GM21447 (cell line): ENCODE data around the gene C17orf114.
A peak's percentile ranks its signal among the peaks of the same experiment; 100 is the strongest.

Experiments
- ATAC-seq: cut with Tn5 transposase; IDR thresholded peaks from one replicate; pipeline ENCODE4 v1.9.1; 2021; ENCODE audit not compliant: unreplicated experiment

Gene C17orf114

GRCh38 chr17:4802228-4802627 lies at the start of gene C17orf114:
Gene C17orf114 (minus strand): TSS chr17:4802328.
- no peak for ATAC-seq

- ATAC-seq = no peak
Measured at GRCh38 chr17:4851084-4851483, 49.0 kb upstream of the C17orf114 start.

- ATAC-seq = no peak
Measured at GRCh38 chr17:4850246-4850645, 48.1 kb upstream of the C17orf114 start.

GRCh38 chr17:4849011-4849536 lies 46.9 kb upstream of the C17orf114 start:
- no peak for ATAC-seq

- no peak for ATAC-seq
Measured at GRCh38 chr17:4846635-4847390, 44.7 kb upstream of the C17orf114 start.

- ATAC-seq = no peak
Measured at GRCh38 chr17:4845118-4845517, 43.0 kb upstream of the C17orf114 start.

GRCh38 chr17:4843321-4844000 lies 41.3 kb upstream of the C17orf114 start:
- no peak for ATAC-seq

GRCh38 chr17:4842376-4842775 lies 40.2 kb upstream of the C17orf114 start:
- ATAC-seq = no peak

- no peak for ATAC-seq
Measured at GRCh38 chr17:4840893-4841242, 38.7 kb upstream of the C17orf114 start.

- no peak for ATAC-seq
Measured at GRCh38 chr17:4839965-4840892, 38.1 kb upstream of the C17orf114 start.

GRCh38 chr17:4839221-4839620 lies 37.1 kb upstream of the C17orf114 start:
- no peak for ATAC-seq

GRCh38 chr17:4838309-4838785 lies 36.2 kb upstream of the C17orf114 start:
- ATAC-seq = no peak

- no peak for ATAC-seq
Measured at GRCh38 chr17:4837471-4838308, 35.6 kb upstream of the C17orf114 start.

- ATAC-seq = no peak
Measured at GRCh38 chr17:4836221-4836620, 34.1 kb upstream of the C17orf114 start.

- no peak for ATAC-seq
Measured at GRCh38 chr17:4834681-4835020, 32.5 kb upstream of the C17orf114 start.

GRCh38 chr17:4833941-4834680 lies 32.0 kb upstream of the C17orf114 start:
- no peak for ATAC-seq

- ATAC-seq = peak; percentile 66
Measured at GRCh38 chr17:4833178-4833940, 31.2 kb upstream of the C17orf114 start, which contains the start of gene MINK1. Gene MINK1 (plus strand): TSS chr17:4833340. CDS start chr17:4833584, 244 bp downstream.

GRCh38 chr17:4832829-4833177 lies 30.7 kb upstream of the C17orf114 start:
- peak; percentile 19 for ATAC-seq

- ATAC-seq = no peak
Measured at GRCh38 chr17:4827399-4827798, 25.3 kb upstream of the C17orf114 start.
